Cardiac ventricle fibroblast (primary cell): ENCODE results near the gene FAH. TPM values are rescaled to one million over a fixed set of nuclear protein-coding genes. Genes with fewer than 3 reads are reported as not detected.

Source experiments
- total RNA-seq: library from RNA; depleted of rRNA; stranded (reverse); fragments of >200 nt; gene quantifications from 2 replicates; pipeline ENCODE4 v1.2.3, GENCODE V29; 2015

The FAH gene
- total RNA-seq: 44.5 and 58.7 TPM in 2 replicates

GRCh38 chr15:80152896-80153876 is at the start of gene FAH:
Gene FAH, plus strand, starts transcription at chr15:80152999. Its CDS starts 56 bp downstream, at chr15:80153055.

Other genes with a start within 250 kb of the FAH start
- gene BCL2A1, start 181.8 kb upstream of the FAH start, total RNA-seq: not detected in 2 replicates
- gene ZFAND6, start 93.3 kb upstream of the FAH start, total RNA-seq: 51.4 and 66.6 TPM in 2 replicates
- not detected in 2 replicates for gene CTXND1, start 99.2 kb downstream of the FAH start, total RNA-seq